Thyroid gland (tissue), 4 donors: ENCODE measurements around the gene SLC14A1. TPM values are rescaled to one million over a fixed set of nuclear protein-coding genes. Genes with fewer than 3 reads are reported as not detected.

Experiments
- DNase-seq, 2 donors: peaks; one replicate each; pipeline ENCODE4 v3.0.0-alpha.2; 2019
- H3K27ac ChIP-seq, 3 donors: fragments of 200-600 bp; sonication (generic); 1 replicate in 2 of 3; 2 replicates in 1 of 3; pipeline ENCODE4 v1.5.1; 2016 to 2019; ENCODE audit warnings: mild to moderate bottlenecking in 1 of 3, moderate library complexity in 1 of 3
- H3K27me3 ChIP-seq: fragments of 200-600 bp; sonication (generic); one replicate; pipeline ENCODE4 v1.5.1; 2019
- H3K36me3 ChIP-seq, 2 donors: fragments of 200-600 bp; sonication (generic); one replicate each; pipeline ENCODE4 v1.5.1; 2016 to 2019
- H3K4me1 ChIP-seq, 2 donors: fragments of 200-600 bp; sonication (generic); one replicate each; pipeline ENCODE4 v1.5.1; 2017 to 2019
- H3K4me3 ChIP-seq, 3 donors: fragments of 200-600 bp; sonication (generic); replicated peaks in 1 of 3; 1 replicate in 2 of 3; 2 replicates in 1 of 3; pipeline ENCODE4 v1.5.1; 2016; ENCODE audit warnings: mild to moderate bottlenecking in 1 of 3
- H3K9me3 ChIP-seq: fragments of 200-600 bp; sonication (generic); one replicate; pipeline ENCODE4 v1.5.1; 2017
- CTCF ChIP-seq, 6 experiments: fragments of 200-600 bp in 3 of 6; fragments of 450-650 bp in 3 of 6; sonication (generic) in 3 of 6; IDR thresholded peaks; one replicate each; pipeline ENCODE4 v1.5.1; 2016 to 2019; ENCODE audit warnings: antibody characterized with exemption in 6 of 6, mild to moderate bottlenecking in 2 of 6, inconsistent platforms in 1 of 6, moderate library complexity in 1 of 6
- POLR2A ChIP-seq, 2 donors: fragments of 450-650 bp; IDR thresholded peaks; one replicate each; pipeline ENCODE4 v1.6.1; 2017; ENCODE audit warnings: antibody characterized with exemption in 2 of 2, mild to moderate bottlenecking in 2 of 2, moderate library complexity in 1 of 2
- WGBS, 2 donors: methylation state at CpG; one replicate each; pipeline ENCODE4 v1.1.5; 2017; 5-methylcytosine and 5-hydroxymethylcytosine counted together
- intact Hi-C: fragments of 100-400 bp; cut with DNase I; formaldehyde crosslinking; loops from one replicate; pipeline ENCODE4 v1.15.1; 2023
- total RNA-seq, 4 donors: library from RNA; depleted of rRNA; stranded (reverse); fragments of >200 nt; gene quantifications; one replicate each; pipeline ENCODE4 v1.2.3, GENCODE V29; 2016

Gene SLC14A1
- total RNA-seq, 4 donors from 2014 or later, result 6.2 to 22.9 (median 15.7) TPM

GRCh38 chr18:45760462-45761036, 36.6 kb downstream of the SLC14A1 start:
- Histone ChIP-seq H3K36me3 (no peaks in the 10 kb centered on the region), H3K27me3 (no peaks in the 10 kb centered on the region), H3K4me1 (peaks cover 5 to 8% of the 10 kb centered on the region in 2 donors), H3K27ac (no peak overlapping the region), H3K9me3 (no peaks in the 10 kb centered on the region), H3K4me3 (no peak overlapping the region)
- no peak for DNase-seq
- intact Hi-C loops, result no loop called here
- WGBS, 2 donors, result 8 to 13% methylated on average over 5 of the region's 5 CpGs
- no peak for TF ChIP-seq CTCF (IDR thresholded peaks at IDR 0.05)
- no peak for TF ChIP-seq POLR2A (IDR thresholded peaks at IDR 0.05)

GRCh38 chr18:45761512-45762114, 37.6 kb downstream of the SLC14A1 start:
- TF ChIP-seq POLR2A (IDR thresholded peaks at IDR 0.05) (no peak), CTCF (IDR thresholded peaks at IDR 0.05) (no peak)
- intact Hi-C loops, result no loop called here
- Histone ChIP-seq H3K4me1 (no peaks in the 10 kb centered on the region), H3K36me3 (no peaks in the 10 kb centered on the region), H3K4me3 (no peak overlapping the region), H3K27me3 (no peaks in the 10 kb centered on the region), H3K9me3 (no peaks in the 10 kb centered on the region), H3K27ac (no peak overlapping the region)
- WGBS, 2 donors, result 44 to 46% methylated on average over 6 of the region's 6 CpGs
- DNase-seq, result no peak

- TF ChIP-seq POLR2A (IDR thresholded peaks at IDR 0.05) (no peak), CTCF (IDR thresholded peaks at IDR 0.05) (no peak)
- 77 to 82% methylated on average over 3 of the region's 3 CpGs for WGBS, 2 donors
- Histone ChIP-seq H3K9me3 (no peaks in the 10 kb centered on the region), H3K36me3 (no peaks in the 10 kb centered on the region), H3K27me3 (no peaks in the 10 kb centered on the region), H3K27ac (no peak overlapping the region), H3K4me1 (peaks cover 0 to 5% of the 10 kb centered on the region in 2 donors), H3K4me3 (no peak overlapping the region)
- intact Hi-C loops, result no loop called here
- DNase-seq, result no peak
Observed at GRCh38 chr18:45764000-45764686, 40.2 kb downstream of the SLC14A1 start.

GRCh38 chr18:45765796-45766195, 41.8 kb downstream of the SLC14A1 start:
- H3K36me3 ChIP-seq, result no peaks in the 10 kb centered on the region
- no peak overlapping the region for H3K27ac ChIP-seq
- intact Hi-C loops, result no loop called here
- H3K4me3 ChIP-seq, result no peak overlapping the region
- H3K9me3 ChIP-seq, result no peaks in the 10 kb centered on the region
- DNase-seq, result no peak
- no peaks in the 10 kb centered on the region for H3K27me3 ChIP-seq
- H3K4me1 ChIP-seq, result peaks cover 0 to 5% of the 10 kb centered on the region in 2 donors
- 45 to 80% methylated on average over 2 of the region's 2 CpGs for WGBS, 2 donors
- TF ChIP-seq CTCF (IDR thresholded peaks at IDR 0.05) (no peak), POLR2A (IDR thresholded peaks at IDR 0.05) (no peak)
